Measurements from ENCODE around the gene PLXNC1. TPM values are rescaled to one million over a fixed set of nuclear protein-coding genes. Genes with fewer than 3 reads are reported as not detected.

The PLXNC1 gene
- total and polyA plus RNA-seq, 8 donors, result 0.40 to 16.5 (median 2.6) TPM

- Histone ChIP-seq H3K4me3 (no peak overlapping the region), H3K27ac (peak overlapping the region in 3 of 5 donors; percentile 42 to 65 (median 54)), H3K36me3 (peaks cover 0 to 6% (median 0%) of the 10 kb centered on the region in 4 donors), H3K4me1 (peaks cover 10 to 32% (median 13%) of the 10 kb centered on the region in 4 donors), H3K9me3 (no peaks in the 10 kb centered on the region), H3K27me3 (no peaks in the 10 kb centered on the region)
- TF ChIP-seq POLR2AphosphoS5 (IDR thresholded peaks at IDR 0.05) (no peak), EP300 (IDR thresholded peaks at IDR 0.05) (no peak), POLR2A (IDR thresholded peaks at IDR 0.05) (no peak), CTCF (IDR thresholded peaks at IDR 0.05) (no peak)
- DNase-seq, result no peak
- intact Hi-C loops (cut with DNase I; ENCODE audit: low total_unique reads), result no loop called here
- 57 to 72% (median 65%) methylated on average over 3 of the region's 3 CpGs for WGBS, 5 donors
Observed at GRCh38 chr12:94267537-94267872, 119.1 kb downstream of the PLXNC1 start.

GRCh38 chr12:94267921-94268471, 119.6 kb downstream of the PLXNC1 start:
- Histone ChIP-seq H3K36me3 (peaks cover 0 to 6% (median 0%) of the 10 kb centered on the region in 4 donors), H3K4me3 (no peak overlapping the region), H3K4me1 (peaks cover 5 to 27% (median 8%) of the 10 kb centered on the region in 4 donors), H3K9me3 (no peaks in the 10 kb centered on the region), H3K27me3 (no peaks in the 10 kb centered on the region), H3K27ac (peak overlapping the region in 3 of 5 donors; percentile 42 to 65 (median 54))
- DNase-seq, result peak in 1 of 2 donors; percentile 35
- WGBS, 5 donors, result 81 to 88% (median 84%) methylated on average over 5 of the region's 5 CpGs
- intact Hi-C loops (cut with DNase I; ENCODE audit: low total_unique reads), result no loop called here
- TF ChIP-seq EP300 (IDR thresholded peaks at IDR 0.05), result no peak
- no peak for TF ChIP-seq CTCF (IDR thresholded peaks at IDR 0.05)
- no peak for TF ChIP-seq POLR2A (IDR thresholded peaks at IDR 0.05)
- no peak for TF ChIP-seq POLR2AphosphoS5 (IDR thresholded peaks at IDR 0.05)

- no peak for DNase-seq
- Histone ChIP-seq H3K9me3 (no peaks in the 10 kb centered on the region), H3K27me3 (no peaks in the 10 kb centered on the region), H3K4me3 (no peak overlapping the region), H3K36me3 (peaks cover 0 to 6% (median 0%) of the 10 kb centered on the region in 4 donors), H3K27ac (no peak overlapping the region), H3K4me1 (peaks cover 0 to 13% (median 0%) of the 10 kb centered on the region in 4 donors)
- WGBS, 5 donors, result 76 to 84% (median 82%) methylated on average over 4 of the region's 4 CpGs
- intact Hi-C loops (cut with DNase I; ENCODE audit: low total_unique reads), result no loop called here
- TF ChIP-seq EP300 (IDR thresholded peaks at IDR 0.05), result no peak
- TF ChIP-seq CTCF (IDR thresholded peaks at IDR 0.05), result no peak
- TF ChIP-seq POLR2A (IDR thresholded peaks at IDR 0.05), result no peak
- TF ChIP-seq POLR2AphosphoS5 (IDR thresholded peaks at IDR 0.05), result no peak
Observed at GRCh38 chr12:94269316-94269999, 121.1 kb downstream of the PLXNC1 start.

GRCh38 chr12:94271351-94271750, 123.0 kb downstream of the PLXNC1 start:
- Histone ChIP-seq H3K36me3 (peaks cover 0 to 11% (median 3%) of the 10 kb centered on the region in 4 donors), H3K9me3 (no peaks in the 10 kb centered on the region), H3K4me1 (peaks cover 0 to 11% (median 0%) of the 10 kb centered on the region in 4 donors), H3K27me3 (no peaks in the 10 kb centered on the region), H3K27ac (no peak overlapping the region), H3K4me3 (no peak overlapping the region)
- 62 to 72% (median 66%) methylated on average over 6 of the region's 6 CpGs for WGBS, 5 donors
- intact Hi-C loops (cut with DNase I; ENCODE audit: low total_unique reads), result no loop called here
- DNase-seq, result no peak
- TF ChIP-seq POLR2A (IDR thresholded peaks at IDR 0.05), result no peak
- no peak for TF ChIP-seq POLR2AphosphoS5 (IDR thresholded peaks at IDR 0.05)
- no peak for TF ChIP-seq CTCF (IDR thresholded peaks at IDR 0.05)
- TF ChIP-seq EP300 (IDR thresholded peaks at IDR 0.05), result no peak
